Thyroid gland (tissue), 4 donors: ENCODE data around the gene C6orf141.

ENCODE experiments used
- POLR2A ChIP-seq, 2 donors: fragments of 450-650 bp; IDR thresholded peaks; one replicate each; pipeline ENCODE4 v1.6.1; 2017; ENCODE audit warnings: antibody characterized with exemption in 2 of 2, mild to moderate bottlenecking in 2 of 2, moderate library complexity in 1 of 2
- TF ChIP-seq, protein P1 (sequence below), 6 experiments: fragments of 200-600 bp in 3 of 6; fragments of 450-650 bp in 3 of 6; sonication (generic) in 3 of 6; IDR thresholded peaks; one replicate each; pipeline ENCODE4 v1.5.1; 2016 to 2019; ENCODE audit warnings: antibody characterized with exemption in 6 of 6, mild to moderate bottlenecking in 2 of 6, inconsistent platforms in 1 of 6, moderate library complexity in 1 of 6

DNA sequence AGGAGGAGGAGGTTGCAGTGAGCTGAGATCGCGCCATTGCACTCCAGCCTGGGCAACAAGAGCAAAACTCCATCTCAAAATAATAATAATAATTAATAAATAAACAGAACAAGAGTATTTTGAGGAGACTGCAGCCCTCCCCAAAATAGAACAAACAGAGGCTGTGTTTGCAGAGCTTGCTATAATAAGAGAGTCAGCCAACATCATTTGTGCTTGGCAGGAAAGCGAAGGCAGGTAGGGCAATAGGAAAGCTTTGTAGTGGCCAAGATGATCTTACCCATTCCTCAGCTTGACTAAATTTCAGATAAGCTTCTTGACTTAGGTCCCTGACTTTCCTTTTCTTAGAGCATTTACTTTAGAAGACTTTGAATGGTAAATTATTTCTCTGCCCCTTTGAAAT lies 6.7 kb downstream of the C6orf141 start:
- TF ChIP-seq, protein P1, sequence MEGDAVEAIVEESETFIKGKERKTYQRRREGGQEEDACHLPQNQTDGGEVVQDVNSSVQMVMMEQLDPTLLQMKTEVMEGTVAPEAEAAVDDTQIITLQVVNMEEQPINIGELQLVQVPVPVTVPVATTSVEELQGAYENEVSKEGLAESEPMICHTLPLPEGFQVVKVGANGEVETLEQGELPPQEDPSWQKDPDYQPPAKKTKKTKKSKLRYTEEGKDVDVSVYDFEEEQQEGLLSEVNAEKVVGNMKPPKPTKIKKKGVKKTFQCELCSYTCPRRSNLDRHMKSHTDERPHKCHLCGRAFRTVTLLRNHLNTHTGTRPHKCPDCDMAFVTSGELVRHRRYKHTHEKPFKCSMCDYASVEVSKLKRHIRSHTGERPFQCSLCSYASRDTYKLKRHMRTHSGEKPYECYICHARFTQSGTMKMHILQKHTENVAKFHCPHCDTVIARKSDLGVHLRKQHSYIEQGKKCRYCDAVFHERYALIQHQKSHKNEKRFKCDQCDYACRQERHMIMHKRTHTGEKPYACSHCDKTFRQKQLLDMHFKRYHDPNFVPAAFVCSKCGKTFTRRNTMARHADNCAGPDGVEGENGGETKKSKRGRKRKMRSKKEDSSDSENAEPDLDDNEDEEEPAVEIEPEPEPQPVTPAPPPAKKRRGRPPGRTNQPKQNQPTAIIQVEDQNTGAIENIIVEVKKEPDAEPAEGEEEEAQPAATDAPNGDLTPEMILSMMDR (IDR thresholded peaks at IDR 0.05): no peak
- no peak for TF ChIP-seq POLR2A (IDR thresholded peaks at IDR 0.05)
